ENCODE data around the gene GDPD5. TPM values are rescaled to one million over a fixed set of nuclear protein-coding genes. Genes with fewer than 3 reads are reported as not detected.

Gene GDPD5
- polyA plus RNA-seq, 1 experiment, result 1.4 TPM

DNA sequence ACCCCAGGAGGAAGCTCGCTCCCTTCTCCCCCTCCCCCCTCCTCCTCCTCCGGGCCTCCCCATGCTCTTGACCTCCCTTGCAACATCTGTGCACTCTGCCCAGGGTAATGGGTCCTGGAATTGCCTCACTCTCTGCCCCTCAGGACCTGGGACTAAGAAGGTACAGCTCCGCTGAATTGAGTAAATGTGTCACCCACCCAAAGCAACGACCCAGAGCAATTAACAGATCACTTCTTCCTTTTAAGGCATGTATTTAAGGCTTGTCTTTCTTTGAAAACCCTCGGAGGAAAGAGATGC is 15.1 kb downstream of the GDPD5 start:
- Histone ChIP-seq H3K9me3 (ENCODE audit: control insufficient read depth, insufficient read depth, low read length) (no peaks in the 10 kb centered on the region; the same call in none of the 2 replicates), H3K27me3 (ENCODE audit: control insufficient read depth, insufficient read depth, low read length) (peaks cover 18% of the 10 kb centered on the region), H3K4me3 (ENCODE audit: low read depth, low read length) (no peak overlapping the region), H3K27ac (ENCODE audit: low read depth, low read length) (no peak overlapping the region)
- DNase-seq (ENCODE audit: low read depth, low spot score), result no peak
- POLR2A ChIA-PET, result no interaction called here
- TF ChIP-seq, protein P1, sequence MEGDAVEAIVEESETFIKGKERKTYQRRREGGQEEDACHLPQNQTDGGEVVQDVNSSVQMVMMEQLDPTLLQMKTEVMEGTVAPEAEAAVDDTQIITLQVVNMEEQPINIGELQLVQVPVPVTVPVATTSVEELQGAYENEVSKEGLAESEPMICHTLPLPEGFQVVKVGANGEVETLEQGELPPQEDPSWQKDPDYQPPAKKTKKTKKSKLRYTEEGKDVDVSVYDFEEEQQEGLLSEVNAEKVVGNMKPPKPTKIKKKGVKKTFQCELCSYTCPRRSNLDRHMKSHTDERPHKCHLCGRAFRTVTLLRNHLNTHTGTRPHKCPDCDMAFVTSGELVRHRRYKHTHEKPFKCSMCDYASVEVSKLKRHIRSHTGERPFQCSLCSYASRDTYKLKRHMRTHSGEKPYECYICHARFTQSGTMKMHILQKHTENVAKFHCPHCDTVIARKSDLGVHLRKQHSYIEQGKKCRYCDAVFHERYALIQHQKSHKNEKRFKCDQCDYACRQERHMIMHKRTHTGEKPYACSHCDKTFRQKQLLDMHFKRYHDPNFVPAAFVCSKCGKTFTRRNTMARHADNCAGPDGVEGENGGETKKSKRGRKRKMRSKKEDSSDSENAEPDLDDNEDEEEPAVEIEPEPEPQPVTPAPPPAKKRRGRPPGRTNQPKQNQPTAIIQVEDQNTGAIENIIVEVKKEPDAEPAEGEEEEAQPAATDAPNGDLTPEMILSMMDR (IDR thresholded peaks at IDR 0.05; ENCODE audit: low read depth, low read length), result no peak
- CTCF ChIA-PET, result no interaction called here

DNA sequence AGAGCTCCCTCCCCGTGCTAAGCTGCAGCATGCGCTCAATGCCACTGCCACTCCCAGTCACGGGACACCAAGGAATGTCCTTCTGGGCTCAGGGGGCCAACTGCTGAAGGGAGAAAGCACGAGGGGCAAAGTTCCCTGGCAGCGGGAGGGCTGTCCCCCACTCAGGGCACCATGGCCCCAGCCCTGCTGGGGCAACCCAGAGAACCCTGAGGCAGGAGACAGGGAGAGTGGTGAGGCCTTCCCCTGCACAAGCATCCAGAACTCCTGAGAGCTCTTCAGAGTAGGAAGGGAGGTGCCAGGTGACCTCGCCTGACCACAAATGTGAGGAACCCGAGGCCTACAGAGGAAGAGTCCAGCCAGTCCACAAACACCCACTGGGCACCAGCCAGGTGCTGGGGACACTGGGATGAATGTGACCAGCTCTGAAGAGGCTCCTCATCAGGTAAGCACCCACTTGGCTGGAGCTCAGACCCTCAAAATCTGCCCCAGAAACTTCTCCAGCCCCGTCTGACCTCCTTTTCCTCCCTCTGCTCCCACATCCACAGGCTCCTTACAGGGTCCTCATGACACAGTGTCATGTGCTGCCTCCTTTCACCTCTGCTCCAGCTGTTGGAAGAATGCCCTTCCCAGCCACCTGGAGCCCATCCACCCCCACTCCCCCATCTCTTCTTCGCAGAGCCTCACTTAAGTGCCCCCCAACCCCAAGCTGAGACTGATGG is 15.6 kb downstream of the GDPD5 start:
- POLR2A ChIA-PET, result no interaction called here

DNA sequence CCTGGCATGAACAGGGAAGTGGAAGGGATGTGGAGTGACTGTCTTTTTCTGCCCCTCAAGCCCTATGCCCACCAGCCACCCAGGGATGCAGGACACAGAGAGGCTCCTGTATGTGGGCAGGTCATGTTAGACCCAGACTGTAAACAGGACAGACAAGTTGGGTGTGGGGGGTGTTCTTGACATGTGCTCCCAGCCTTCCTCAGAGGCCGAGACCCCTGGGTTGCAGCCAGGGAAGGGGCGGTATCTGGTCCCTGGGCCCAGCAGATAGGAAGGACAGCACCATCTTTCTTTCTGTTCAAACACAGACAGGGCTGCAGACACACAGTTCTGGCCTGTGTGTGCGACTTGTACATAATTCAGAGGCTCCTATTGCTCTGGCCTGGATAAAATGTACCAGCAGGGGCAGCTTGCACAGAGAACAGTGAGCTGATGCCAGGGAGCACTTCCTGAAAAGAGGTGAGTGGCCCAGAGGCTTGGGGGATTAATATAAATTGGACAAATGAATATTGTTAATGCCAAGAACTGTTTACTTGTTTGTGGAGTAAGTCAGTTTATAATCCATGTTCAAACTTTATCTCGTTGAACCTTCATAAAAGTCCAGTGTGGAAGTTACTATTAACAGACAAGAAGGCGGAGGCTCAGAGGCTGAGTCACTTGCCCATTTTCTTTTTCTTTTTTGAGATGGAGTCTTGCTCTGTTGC is 16.6 kb downstream of the GDPD5 start:
- peaks cover 18% of the 10 kb centered on the region for H3K27me3 ChIP-seq (ENCODE audit: control insufficient read depth, insufficient read depth, low read length)
- H3K9me3 ChIP-seq (ENCODE audit: control insufficient read depth, insufficient read depth, low read length), result no peaks in the 10 kb centered on the region
- POLR2A ChIA-PET, result no interaction called here
- no peak overlapping the region for H3K27ac ChIP-seq (ENCODE audit: low read depth, low read length)
- H3K4me3 ChIP-seq (ENCODE audit: low read depth, low read length), result no peak overlapping the region
- TF ChIP-seq, protein P1 (IDR thresholded peaks at IDR 0.05; ENCODE audit: low read depth, low read length), result 0 out of 2 replicates have a peak, but pooled peaks have one; percentile 3
- CTCF ChIA-PET, result no interaction called here
- no peak for DNase-seq (ENCODE audit: low read depth, low spot score)

More for the DNA sequence above, 15.6 kb downstream of the GDPD5 start:
- CTCF ChIA-PET, result no interaction called here
- Histone ChIP-seq H3K9me3 (ENCODE audit: control insufficient read depth, insufficient read depth, low read length) (no peaks in the 10 kb centered on the region), H3K27me3 (ENCODE audit: control insufficient read depth, insufficient read depth, low read length) (peaks cover 18% of the 10 kb centered on the region), H3K27ac (ENCODE audit: low read depth, low read length) (no peak overlapping the region), H3K4me3 (ENCODE audit: low read depth, low read length) (no peak overlapping the region)
- DNase-seq (ENCODE audit: low read depth, low spot score), result no peak
- TF ChIP-seq, protein P1 (IDR thresholded peaks at IDR 0.05; ENCODE audit: low read depth, low read length), result no peak

DNA sequence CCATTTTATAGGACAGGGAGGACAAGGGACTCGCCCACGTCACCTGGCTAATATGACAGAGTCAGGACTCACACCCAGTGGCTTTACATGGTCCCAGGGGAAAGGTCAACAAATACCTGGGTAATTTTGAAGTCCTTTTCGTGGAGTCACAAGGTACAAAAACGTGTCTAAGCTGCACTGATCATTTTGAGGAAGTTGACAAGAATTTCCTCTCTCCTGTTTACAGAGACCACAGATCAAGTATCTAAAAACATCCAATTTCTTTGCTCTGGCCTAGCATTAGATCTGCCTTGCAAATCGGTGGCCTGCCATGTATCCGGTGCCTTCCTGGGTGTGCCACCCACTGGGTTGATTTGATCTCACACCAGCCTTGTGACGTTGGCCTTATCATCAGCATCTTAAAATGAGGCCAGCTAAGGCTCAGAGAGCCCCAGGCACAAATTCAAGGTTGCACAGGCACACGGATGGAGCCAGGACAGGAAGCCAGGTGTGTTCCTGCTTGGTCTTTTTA is 17.6 kb downstream of the GDPD5 start:
- no peak overlapping the region for H3K27ac ChIP-seq (ENCODE audit: low read depth, low read length)
- POLR2A ChIA-PET, result no interaction called here
- CTCF ChIA-PET, result no interaction called here
- no peaks in the 10 kb centered on the region for H3K9me3 ChIP-seq (ENCODE audit: control insufficient read depth, insufficient read depth, low read length)
- DNase-seq (ENCODE audit: low read depth, low spot score), result no peak
- no peak overlapping the region for H3K4me3 ChIP-seq (ENCODE audit: low read depth, low read length)
- H3K27me3 ChIP-seq (ENCODE audit: control insufficient read depth, insufficient read depth, low read length), result peaks cover 18% of the 10 kb centered on the region
- TF ChIP-seq, protein P1 (IDR thresholded peaks at IDR 0.05; ENCODE audit: low read depth, low read length), result no peak

DNA sequence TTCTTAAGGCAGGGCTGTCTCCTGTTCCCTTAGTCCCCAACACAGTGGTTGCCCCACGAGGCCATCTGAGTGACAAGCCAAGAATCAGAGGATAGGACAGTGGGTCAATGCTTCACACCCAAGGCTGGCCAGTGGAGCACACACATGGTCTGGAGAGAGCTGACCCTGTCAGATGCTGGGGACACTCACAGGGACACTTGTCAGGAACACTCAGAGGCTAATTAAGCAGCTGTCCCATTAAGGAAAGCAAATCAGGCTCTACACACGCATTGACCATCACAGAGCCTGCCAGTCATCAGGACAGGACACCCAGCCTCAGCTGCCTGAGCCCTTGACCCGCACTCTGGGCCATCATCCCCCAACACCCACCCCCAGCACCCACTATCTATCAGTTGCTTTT is 18.2 kb downstream of the GDPD5 start:
- no peak overlapping the region for H3K4me3 ChIP-seq (ENCODE audit: low read depth, low read length)
- no peaks in the 10 kb centered on the region for H3K9me3 ChIP-seq (ENCODE audit: control insufficient read depth, insufficient read depth, low read length)
- H3K27ac ChIP-seq (ENCODE audit: low read depth, low read length), result no peak overlapping the region
- CTCF ChIA-PET, result no interaction called here
- H3K27me3 ChIP-seq (ENCODE audit: control insufficient read depth, insufficient read depth, low read length), result peaks cover 18% of the 10 kb centered on the region
- DNase-seq (ENCODE audit: low read depth, low spot score), result no peak
- POLR2A ChIA-PET, result no interaction called here
- TF ChIP-seq, protein P1 (IDR thresholded peaks at IDR 0.05; ENCODE audit: low read depth, low read length), result no peak
